ENCODE measurements around the gene IL9.

Gene IL9

DNA sequence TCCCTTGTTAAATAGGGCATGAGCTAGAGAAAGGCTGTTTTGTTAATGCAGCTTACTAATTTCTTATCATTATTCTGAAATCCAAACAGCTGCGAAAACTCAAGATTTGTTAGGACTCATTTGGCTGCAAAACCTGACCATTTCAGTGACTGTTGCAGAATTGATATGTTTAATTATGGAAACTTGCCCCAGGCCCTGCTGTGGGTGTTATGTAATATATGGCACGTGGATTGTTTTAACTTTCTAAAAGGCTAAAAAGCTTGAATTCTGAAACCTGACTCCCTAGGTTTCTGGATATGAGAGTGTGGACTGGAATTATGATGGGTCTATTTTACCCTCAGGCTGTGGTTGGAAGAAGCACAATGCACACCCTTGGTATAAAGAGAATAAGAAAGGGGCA is 4.4 kb downstream of the IL9 start:
- no peak for DNase-seq (ENCODE audit: low spot score)

DNA sequence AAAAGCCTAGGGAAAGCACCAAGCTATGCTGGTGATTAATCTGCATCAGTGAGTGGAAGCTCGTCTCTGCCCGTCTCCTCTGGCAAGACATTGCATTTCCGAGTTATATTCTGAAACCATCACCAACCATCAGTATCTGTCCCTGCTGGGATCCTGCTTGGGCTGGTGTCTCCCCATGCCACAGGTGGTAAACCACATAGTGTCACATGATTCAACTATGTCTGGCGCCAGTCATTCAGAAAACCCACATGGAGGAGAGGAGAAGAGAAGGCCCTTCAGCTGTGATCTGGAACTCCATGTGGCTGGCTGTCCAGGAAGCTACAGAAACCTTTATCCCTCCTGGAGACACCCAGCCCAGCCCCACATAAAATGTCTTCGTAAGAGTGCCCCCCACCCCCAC is 4.8 kb downstream of the IL9 start:
- no peak for DNase-seq (ENCODE audit: low spot score)

DNA sequence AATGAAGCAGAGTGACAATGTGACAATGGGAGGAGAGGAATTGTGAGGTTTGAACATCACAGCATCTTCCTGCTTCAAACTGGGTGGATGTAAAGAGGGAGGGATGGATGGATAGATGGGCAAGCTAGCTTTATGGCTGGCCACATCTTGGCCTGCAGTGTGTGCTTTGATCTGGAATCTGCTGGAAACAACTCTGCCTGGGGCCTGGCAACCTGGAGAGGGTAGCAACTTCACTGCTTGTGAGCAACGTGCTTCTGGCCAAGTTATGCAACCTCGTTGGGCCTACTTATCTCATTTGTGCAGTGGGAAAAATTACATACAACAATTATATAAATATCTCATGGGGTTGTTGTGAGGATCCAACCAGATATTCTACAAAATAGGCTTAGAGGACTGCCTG is 5.3 kb downstream of the IL9 start:
- DNase-seq (ENCODE audit: low spot score): no peak

DNA sequence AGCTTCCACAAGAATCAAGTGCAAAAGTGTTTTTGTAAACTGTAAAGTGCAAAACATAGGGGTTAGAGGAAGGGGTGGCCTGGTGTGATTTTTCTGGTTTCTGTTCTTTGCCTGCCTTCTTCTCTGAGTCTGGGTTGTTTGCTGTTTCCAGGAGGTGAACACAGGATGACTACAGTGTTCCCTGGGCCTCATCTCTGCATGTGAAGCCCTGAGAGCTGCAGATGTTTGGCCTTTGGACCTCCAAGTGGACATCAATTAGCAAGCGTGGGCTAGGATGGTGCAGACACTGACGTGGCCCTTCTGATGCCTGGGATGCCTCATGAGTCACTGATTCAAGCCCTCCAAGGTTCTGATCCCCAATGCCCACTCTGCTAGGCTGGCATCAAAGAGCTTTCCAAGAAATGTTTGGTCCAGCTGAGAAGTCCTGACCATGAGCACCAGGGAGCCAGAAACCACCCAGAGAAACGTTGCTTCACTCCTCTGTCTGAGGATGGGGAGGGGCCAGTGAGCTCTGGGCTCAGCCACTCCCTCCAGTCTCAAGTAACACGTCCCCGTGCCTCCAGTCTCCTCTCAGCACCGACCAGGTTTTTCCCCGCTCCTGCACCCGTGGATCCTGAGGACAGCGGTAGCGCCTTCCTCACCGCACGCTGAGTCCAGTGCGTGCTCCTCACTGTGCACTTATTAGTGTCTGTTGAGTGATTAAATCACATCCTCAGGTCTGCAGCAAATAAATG is 7.6 kb downstream of the IL9 start:
- DNase-seq (ENCODE audit: low spot score): peak; percentile 65

DNA sequence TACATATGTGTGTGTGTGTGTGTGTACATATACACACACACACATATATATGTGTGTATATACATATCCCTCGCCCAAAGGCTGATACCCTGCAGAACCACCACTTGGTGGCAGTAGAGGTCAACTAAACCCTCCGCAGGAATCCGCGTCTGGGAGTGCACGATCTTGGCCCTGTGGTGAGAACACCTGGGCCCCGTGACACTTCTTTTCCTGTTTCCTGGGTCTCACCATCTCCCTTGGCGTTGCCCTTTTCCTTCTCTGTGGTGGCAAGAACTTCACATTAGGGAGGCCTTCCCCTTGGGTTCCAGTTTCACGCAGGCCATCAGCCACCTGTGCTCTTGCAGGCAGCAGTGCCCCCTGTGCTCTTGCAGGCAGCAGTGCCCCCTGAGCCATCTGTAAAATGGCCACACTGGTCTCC is 8.2 kb downstream of the IL9 start:
- DNase-seq (ENCODE audit: low spot score): peak; percentile 75

DNA sequence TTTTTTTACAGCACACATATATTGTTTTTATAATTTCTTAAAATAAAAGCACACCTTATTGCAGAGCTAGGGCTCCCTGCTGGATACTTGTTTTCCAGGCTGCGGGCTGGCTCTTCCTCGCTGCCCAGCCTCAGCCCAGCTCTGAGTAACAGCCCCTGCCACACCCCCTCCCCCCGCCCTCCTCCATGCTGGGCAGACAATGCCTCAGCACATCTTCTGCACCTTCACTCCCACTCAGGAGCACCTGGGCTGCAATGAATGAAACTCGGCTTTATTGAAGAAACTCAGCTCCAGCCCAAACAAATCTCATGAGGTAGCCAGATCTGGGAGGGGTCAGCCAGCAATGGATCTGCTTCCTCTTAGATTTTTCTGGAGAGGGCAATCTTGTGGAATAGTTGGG is 9.5 kb downstream of the IL9 start:
- DNase-seq (ENCODE audit: low spot score): no peak

DNA sequence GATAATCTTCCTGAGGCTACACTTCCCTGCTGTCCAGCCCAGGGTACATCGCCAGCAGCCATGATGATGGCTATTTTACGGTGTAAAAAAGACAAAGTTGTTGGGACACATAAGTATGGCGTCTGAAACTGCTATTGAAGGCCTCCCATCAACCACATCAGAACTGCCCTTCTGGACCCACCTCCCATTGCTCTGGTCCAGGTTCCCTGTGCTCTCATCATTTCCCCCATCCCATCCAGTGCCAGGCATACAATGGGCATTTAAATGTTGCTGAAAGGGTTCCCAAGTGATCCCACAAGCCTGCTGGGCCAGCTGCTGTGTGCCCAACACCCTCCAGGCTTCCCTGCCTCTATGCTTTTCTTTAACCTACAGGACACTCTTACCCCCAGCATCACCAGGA is 10.6 kb downstream of the IL9 start:
- DNase-seq (ENCODE audit: low spot score): no peak

DNA sequence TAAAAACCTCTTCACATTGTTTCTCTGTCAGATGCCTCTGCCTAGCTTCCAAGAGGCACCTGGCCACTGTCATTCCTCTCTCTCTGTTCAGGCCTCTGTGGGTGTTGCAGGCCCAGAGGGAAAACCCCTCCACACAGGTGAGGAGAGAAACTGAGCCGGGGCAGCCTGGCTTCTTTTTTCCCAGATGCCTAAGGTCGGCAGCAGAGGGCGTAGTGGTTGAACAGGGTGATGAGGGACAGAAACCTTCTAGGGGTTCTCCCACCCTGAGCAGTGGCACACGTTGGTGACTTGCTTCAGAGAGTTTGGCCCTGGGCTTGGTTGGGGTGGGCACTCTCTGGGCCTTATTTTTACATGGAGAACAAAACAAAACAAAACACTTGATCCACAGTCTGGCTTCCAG is 12.2 kb downstream of the IL9 start:
- DNase-seq (ENCODE audit: low spot score): peak; percentile 46

DNA sequence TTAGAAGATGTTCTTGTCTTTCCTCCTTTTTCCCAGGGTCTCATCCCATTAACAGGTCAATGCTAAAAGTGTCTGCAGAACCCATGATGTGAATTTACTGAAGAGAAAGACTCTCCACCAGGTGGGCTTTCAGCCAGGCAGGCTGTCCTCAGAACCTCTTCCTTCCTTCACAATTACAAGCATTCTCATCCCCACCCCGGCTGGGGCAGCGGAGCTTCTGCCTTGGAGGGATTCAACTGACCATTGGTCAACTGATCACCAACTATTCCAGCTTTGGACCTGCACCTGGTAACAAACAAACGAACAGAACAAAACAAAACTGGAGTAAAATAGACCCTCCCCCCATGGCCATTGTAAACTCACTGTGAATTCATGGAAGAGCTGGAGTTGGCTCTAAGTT is 12.6 kb downstream of the IL9 start:
- DNase-seq (ENCODE audit: low spot score): no peak

DNA sequence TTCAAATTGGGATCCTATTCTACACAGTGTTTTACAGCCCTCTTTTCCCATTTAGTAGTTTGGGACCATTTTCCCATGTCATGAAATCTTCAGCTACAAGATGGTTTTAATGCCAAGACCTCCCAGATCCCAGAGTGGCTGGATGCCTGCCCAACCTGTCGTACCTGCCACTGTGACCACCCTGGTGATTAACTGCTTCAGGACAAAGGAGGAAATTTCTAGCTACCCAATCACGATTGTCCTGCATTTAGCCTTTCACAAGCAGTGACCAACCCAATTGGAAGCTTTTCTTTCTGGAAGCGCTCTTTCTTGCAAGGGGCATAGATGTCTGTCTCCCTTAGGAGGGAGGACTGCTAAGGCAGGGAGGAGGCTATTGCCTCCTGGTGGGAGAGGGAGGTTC is 13.8 kb downstream of the IL9 start:
- DNase-seq (ENCODE audit: low spot score): no peak

DNA sequence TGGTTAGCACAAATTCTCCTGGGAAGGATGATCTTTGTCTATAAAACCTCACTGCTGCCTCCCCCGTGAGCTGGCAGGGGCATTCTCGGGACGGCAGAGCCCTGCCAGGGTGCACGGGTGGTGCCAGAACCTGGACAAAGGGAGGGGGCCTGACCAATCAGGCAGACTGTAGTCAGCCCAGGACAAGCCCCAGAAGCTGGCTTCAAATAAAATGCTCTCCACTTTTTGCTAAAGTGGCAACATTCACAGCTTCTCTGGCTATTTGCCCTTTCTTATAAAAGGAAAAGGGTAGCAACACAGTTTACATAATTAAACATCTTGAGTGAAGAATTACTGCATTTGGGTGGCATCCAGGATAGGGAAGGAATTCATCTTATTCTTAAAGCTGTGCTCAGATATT is 14.4 kb downstream of the IL9 start:
- no peak for DNase-seq (ENCODE audit: low spot score)

DNA sequence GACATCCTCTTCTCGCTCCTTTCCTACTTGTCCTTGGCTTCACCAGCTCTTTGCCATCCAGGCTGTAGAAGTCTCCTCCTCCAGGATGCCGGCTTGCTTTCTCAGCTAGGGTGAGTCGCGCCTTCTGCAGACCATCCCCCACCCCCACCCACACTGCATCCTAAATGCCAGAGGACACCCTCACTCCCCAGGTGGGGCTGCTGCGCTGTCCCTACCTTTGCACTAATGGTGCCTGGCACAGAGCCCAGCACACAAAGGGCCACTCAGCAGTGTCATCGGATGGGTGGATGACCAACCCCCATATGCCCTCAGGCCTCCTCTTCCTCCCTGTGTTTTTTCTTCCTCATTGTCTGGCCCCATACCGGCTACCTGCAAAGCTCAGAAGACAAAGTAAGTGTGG is 14.8 kb downstream of the IL9 start:
- DNase-seq (ENCODE audit: low spot score): no peak

DNA sequence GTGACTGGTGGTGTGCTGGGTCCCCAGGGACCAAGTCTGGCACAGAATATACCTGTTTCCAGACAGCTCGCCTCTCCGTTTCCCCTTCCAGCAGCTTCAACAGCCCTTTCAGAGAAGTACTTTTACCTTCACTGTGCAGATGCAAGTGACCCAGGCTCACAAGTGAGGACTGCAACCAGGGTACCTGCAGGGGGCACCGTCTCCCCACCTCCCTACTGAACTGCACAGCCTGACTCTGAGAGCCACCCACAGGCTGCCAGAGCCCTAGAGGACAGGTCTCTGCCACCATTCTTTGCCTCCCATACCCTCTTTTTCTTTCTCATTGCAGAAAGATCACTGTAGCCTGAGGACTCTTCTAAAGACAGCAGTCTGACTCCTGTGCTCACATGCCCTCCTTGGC is 15.4 kb downstream of the IL9 start:
- DNase-seq (ENCODE audit: low spot score): peak; percentile 76

DNA sequence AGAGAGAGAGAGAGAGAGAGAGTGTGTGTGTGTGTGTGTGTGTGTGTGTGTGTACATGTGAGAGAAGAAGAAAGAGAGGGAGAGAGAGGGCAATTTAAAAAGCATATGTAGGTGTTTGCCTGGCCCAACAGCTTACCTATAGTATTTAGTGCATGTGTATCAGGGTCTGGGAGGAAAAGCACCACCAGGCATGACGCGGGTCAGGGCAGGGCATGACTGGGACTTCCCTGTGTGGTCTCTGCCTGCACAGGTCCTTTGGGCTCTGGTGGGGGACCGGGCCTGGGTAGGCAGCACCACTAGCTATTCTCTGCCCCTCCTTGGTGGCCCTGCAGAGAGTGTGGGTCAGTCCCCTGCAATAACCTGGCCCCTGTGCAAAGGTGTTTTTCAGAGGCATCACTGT is 16.1 kb downstream of the IL9 start:
- no peak for DNase-seq (ENCODE audit: low spot score)

DNA sequence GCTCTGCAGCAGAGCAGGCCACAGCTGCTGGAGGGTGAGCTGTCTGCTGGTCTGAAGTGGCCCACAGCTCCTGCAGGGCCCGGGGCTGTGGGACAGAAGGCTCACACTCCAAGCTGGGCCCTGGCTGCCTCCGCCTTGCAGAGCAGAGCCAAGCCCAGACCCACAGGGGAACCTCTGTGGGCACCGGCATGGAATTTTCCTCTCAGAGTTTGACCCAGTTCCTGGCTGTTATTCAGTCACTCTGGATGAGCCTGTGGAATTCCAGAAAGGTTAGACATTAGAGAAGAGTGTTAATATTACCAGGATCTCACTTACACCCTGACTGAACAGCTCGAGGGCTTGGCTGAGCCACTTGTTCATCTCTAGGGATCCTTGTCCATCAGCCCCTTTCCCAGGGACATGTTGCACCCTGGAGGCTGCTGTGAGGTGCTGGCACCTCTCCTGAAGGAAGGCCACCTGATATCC is 17.5 kb downstream of the IL9 start:
- no peak for DNase-seq (ENCODE audit: low spot score)

DNA sequence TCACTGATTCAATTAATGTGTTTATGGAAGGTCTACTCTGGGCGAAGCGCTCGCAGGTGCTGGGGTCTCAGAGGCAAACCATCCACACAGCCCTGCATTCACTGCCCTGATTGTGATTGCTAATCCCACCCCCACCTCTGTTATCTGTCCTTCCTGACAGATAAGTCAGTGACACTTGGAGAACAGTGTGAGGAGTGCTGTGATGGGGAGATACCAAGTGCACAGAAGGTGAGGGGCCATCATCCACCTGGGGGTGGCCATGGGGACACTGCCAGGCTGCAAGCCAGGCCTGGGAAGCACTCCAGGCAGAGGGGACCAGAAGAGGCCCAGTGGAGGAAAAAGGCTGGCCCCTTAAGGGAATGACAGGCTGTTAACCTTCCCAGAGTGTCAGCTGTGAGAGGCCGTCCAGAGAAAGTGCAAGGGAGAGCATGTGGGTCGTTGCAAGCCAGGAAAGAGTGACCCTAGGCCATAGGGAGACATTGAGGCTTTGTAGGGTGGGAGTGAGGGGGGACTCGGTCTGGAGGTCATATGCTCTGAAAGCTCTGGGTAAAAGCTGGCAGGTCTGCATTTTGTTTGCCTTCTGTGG is 18.0 kb downstream of the IL9 start:
- no peak for DNase-seq (ENCODE audit: low spot score)

DNA sequence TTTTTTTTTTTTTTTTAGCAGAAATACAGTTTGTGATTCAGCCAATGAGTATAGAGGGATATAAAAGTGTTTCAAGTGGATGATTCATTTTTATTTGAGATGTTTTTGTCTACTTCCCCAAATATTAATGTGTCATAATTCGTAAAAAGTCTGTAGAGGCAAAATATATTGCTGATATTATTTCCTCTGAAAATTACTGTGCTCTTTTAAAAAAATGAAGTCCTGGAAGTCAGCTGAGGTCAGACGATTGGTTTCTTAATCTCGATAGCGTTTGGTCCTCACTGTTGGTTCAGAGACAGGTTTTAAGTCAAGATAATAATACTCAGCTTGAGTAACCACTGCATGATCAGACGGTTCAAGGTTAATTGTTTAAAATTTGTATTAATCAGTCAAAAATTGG is 19.5 kb downstream of the IL9 start:
- no peak for DNase-seq (ENCODE audit: low spot score)

DNA sequence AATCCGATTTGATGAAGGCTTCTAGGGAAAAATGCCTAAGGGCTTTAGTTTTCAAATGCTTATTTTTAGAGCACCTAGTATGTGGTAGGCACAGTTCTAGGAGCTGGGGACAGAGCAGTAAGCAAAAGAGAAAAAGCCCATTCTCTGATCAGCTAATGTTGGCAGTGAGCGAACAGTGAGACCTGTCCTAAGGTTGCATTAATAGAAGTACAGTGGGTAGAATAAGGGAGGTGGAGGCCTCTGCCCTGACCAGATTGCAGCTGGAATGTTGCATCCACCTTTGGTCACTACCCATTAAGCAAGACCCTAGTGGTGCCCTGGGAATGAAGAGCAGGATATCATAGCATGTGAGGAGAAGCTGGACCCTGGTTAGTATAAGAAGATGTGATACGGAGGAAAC is 20.1 kb downstream of the IL9 start:
- DNase-seq (ENCODE audit: low spot score): no peak

DNA sequence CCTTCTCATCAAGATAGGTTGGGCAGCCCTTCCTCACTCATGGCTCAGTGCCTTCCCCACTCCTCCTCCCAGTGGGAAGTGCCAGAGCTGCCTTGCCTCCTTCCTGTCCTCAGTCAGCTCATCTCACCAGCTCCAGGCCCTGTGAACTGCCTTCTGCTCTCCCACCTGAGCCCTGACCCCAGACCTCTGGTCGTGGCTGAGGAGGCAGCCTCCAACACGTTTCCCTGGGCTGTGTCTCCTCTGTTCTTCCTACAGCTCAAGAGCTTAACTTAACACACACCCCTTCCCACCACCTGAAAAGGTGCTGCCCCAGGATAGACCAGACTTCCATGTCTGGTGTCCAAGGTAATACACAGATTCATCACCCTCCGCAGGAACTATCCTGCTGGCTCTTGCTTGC is 21.2 kb downstream of the IL9 start:
- no peak for DNase-seq (ENCODE audit: low spot score)

DNA sequence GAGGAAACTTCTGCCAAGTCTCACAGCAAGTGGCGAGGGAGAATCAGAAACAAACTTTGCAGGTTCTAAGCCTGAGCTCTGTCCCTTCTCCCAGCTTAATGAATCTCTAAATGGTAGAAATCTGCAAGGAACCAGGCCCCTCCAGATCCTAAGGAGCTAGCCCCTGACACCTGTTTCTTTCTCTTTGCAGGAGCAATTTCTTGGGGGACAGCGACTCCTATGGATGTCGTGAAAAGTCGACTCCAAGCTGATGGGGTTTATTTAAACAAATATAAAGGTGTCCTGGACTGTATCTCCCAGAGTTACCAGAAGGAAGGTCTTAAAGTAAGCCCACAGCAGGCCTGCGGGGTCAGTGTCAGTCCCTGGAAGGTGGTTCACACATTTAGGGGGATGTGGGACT is 21.8 kb downstream of the IL9 start:
- no peak for DNase-seq (ENCODE audit: low spot score)

DNA sequence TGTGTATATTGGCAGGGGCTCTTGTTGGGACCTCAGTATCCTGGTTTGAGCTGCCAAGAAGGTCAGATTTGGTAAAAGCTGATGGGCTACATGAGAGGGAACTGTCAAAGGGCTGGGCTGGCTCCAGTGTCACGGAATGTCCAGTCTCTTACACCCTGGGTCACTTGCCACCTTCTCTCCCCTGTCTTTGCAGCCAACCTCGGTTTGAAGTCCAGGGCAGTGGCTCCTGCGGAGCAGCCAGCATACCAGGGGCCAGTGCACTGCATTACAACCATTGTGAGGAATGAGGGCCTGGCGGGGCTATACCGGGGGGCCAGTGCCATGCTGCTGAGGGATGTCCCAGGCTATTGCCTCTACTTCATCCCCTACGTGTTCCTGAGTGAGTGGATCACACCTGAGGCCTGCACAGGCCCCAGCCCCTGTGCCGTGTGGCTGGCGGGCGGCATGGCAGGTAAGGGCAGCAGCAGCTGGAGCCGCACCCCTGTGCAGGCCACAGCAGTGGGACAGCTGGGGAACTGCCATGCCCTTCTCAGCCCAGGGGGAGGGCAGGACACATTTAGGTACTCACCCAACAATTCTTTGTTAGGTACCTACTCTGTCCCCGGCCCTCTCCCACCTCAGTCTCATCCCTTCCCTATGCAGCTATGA is 24.2 kb downstream of the IL9 start:
- DNase-seq (ENCODE audit: low spot score): no peak

DNA sequence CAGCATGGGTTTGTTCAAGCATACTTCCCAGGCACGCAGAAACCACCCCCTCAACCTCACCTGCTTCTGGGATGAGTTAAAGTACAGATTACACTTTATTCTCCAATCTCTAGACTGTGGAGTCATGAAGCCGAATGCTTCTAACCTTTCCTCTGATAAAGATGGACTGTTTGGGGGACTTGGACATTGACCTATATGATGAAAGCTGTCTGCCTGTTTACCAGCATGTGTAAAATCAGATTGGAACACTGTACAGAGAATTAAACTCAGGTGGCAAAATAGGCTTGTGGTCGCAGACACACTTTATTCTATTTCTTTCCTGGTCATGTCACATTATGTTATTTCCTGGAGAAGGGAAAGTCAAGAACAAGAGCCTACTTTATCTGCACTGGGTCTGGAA is 25.7 kb downstream of the IL9 start:
- no peak for DNase-seq (ENCODE audit: low spot score)

DNA sequence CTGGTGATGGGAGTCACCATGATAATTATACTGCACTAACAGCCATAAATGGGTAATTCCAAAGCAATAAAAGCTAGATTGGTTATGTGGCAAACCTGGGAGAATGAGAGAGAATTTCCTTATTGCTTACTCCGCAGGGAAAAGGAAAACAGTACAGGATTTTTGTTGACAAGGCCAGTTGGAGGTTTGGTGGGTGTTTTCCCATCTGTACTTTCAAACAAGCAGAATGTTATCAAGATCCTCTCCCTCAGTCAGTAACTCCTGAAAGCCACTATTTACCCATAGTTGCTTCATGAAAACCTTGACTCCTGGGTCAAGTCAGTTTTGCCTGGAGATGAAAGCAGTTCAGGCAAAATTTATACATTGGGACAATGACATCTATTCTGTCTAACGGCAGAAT is 26.4 kb downstream of the IL9 start:
- no peak for DNase-seq (ENCODE audit: low spot score)

DNA sequence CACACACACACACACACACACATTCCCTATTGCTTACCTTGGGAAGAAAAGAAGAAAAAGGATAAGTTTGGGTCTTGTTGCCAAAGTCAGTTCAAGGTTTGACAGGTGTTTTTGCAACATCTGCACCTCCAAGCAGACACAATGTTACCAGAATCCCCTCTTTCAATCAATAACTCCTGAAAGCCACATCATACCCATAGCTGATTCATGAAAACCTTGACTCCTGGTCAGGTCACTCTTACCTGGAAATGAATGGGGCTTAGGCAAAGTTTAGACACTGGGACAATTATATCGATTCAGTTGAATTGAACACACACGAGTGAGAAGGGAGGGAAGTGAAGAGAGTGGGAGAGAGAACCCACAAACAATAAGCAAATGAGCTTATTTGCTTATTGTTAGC is 27.0 kb downstream of the IL9 start:
- DNase-seq (ENCODE audit: low spot score): no peak
